HEK293T (cell line): Measurements from ENCODE around the gene ANO1.

ENCODE experiments used
- CTCF ChIA-PET: fragments of 350-600 bp; formaldehyde crosslinking; extraction: SDS; loops from one replicate; lab custom pipeline; 2021; ENCODE audit warnings: antibody characterized with exemption, inconsistent platforms; lab: Yijun Ruan, JAX
- POLR2A ChIA-PET: fragments of 350-600 bp; formaldehyde crosslinking; extraction: SDS; loops from one replicate; lab custom pipeline; 2020; ENCODE audit warnings: antibody characterized with exemption, inconsistent platforms; lab: Yijun Ruan, JAX
- DNase-seq: peaks from one replicate; pipeline ENCODE4 v3.0.0; 2012; ENCODE audit warnings: mixed read lengths; ENCODE audit errors: extremely low spot score
- ARNT ChIP-seq: fragments of 450-650 bp; IDR thresholded peaks from 2 replicates; pipeline ENCODE4 v1.6.1; 2017; ENCODE audit warnings: mild to moderate bottlenecking
- BHLHE40 ChIP-seq: fragments of 450-650 bp; IDR thresholded peaks from 2 replicates; pipeline ENCODE4 v1.6.1; 2016; ENCODE audit warnings: mild to moderate bottlenecking, moderate library complexity, borderline replicate concordance
- CTBP1 ChIP-seq: fragments of 450-650 bp; IDR thresholded peaks from 2 replicates; pipeline ENCODE4 v1.6.1; 2016; ENCODE audit warnings: borderline replicate concordance
- ELF4 ChIP-seq: fragments of 450-650 bp; IDR thresholded peaks from 2 replicates; pipeline ENCODE4 v1.6.1; 2017; ENCODE audit warnings: antibody characterized with exemption
- FOXA1 ChIP-seq: fragments of 450-650 bp; IDR thresholded peaks from 2 replicates; pipeline ENCODE4 v1.6.1; 2016; ENCODE audit warnings: mild to moderate bottlenecking
- FOXK2 ChIP-seq: fragments of 450-650 bp; IDR thresholded peaks from 2 replicates; pipeline ENCODE4 v1.6.1; 2016; ENCODE audit warnings: mild to moderate bottlenecking
- FOXM1 ChIP-seq: fragments of 450-650 bp; IDR thresholded peaks from 2 replicates; pipeline ENCODE4 v1.6.1; 2017; ENCODE audit warnings: mild to moderate bottlenecking, borderline replicate concordance
- HDGF ChIP-seq: fragments of 450-650 bp; IDR thresholded peaks from 2 replicates; pipeline ENCODE4 v1.6.1; 2017; ENCODE audit warnings: antibody characterized with exemption, borderline replicate concordance
- L3MBTL2 ChIP-seq: fragments of 450-650 bp; conservative IDR thresholded peaks from 2 replicates; pipeline ENCODE4 v1.6.1; 2016; ENCODE audit warnings: mild to moderate bottlenecking
- LEF1 ChIP-seq: fragments of 450-650 bp; IDR thresholded peaks from 2 replicates; pipeline ENCODE4 v1.6.1; 2017; ENCODE audit warnings: mild to moderate bottlenecking, borderline replicate concordance
- NFRKB ChIP-seq: fragments of 450-650 bp; IDR thresholded peaks from 2 replicates; pipeline ENCODE4 v1.6.1; 2016; ENCODE audit warnings: mild to moderate bottlenecking, moderate library complexity
- PKNOX1 ChIP-seq: fragments of 450-650 bp; IDR thresholded peaks from 2 replicates; pipeline ENCODE4 v1.6.1; 2016
- SP1 ChIP-seq: fragments of 450-650 bp; IDR thresholded peaks from 2 replicates; pipeline ENCODE4 v1.6.1; 2017
- SUZ12 ChIP-seq: fragments of 450-650 bp; IDR thresholded peaks from 2 replicates; pipeline ENCODE4 v1.6.1; 2016; ENCODE audit warnings: mild to moderate bottlenecking
- TARDBP ChIP-seq: fragments of 450-650 bp; IDR thresholded peaks from 2 replicates; pipeline ENCODE4 v1.6.1; 2016
- ZNF384 ChIP-seq: fragments of 450-650 bp; IDR thresholded peaks from 2 replicates; pipeline ENCODE4 v1.6.1; 2016

ANO1 gene

GRCh38 chr11:70180906-70181305 is 102.8 kb downstream of the ANO1 start:
- CTCF ChIA-PET, result no interaction called here

GRCh38 chr11:70182266-70182665 is 104.1 kb downstream of the ANO1 start:
- no peak for DNase-seq
- ChIA-PET CTCF (interaction anchor here (0.6 kb wide), 1 partner anchor 55 kb away, joined by 3 read pairs; no protein-coding TSS in a partner anchor), POLR2A (no interaction called here)
- TF ChIP-seq FOXM1, result no peak
- no peak for TF ChIP-seq HDGF
- TF ChIP-seq ARNT, result no peak
- no peak for TF ChIP-seq FOXK2
- no peak for TF ChIP-seq SP1
- no peak for TF ChIP-seq L3MBTL2
- TF ChIP-seq CTBP1, result no peak
- TF ChIP-seq PKNOX1, result no peak
- TF ChIP-seq NFRKB, result no peak
- TF ChIP-seq TARDBP, result no peak
- TF ChIP-seq FOXA1, result no peak
- no peak for TF ChIP-seq LEF1
- no peak for TF ChIP-seq ZNF384
- no peak for TF ChIP-seq BHLHE40
- no peak for TF ChIP-seq SUZ12
- no peak for TF ChIP-seq ELF4

More at GRCh38 chr11:70180906-70181305, 102.8 kb downstream of the ANO1 start:
- POLR2A ChIA-PET, result no interaction called here
- no peak for TF ChIP-seq FOXK2
- DNase-seq, result no peak

GRCh38 chr11:70183032-70183431 is 104.9 kb downstream of the ANO1 start:
- POLR2A ChIA-PET, result no interaction called here
- DNase-seq, result no peak
- no peak for TF ChIP-seq ELF4
- TF ChIP-seq TARDBP, result no peak
- no peak for TF ChIP-seq SUZ12
- no peak for TF ChIP-seq FOXA1
- TF ChIP-seq HDGF, result no peak
- no peak for TF ChIP-seq ARNT
- TF ChIP-seq L3MBTL2, result no peak
- no peak for TF ChIP-seq CTBP1
- no peak for TF ChIP-seq SP1
- TF ChIP-seq LEF1, result no peak
- no peak for TF ChIP-seq ZNF384
- no peak for TF ChIP-seq FOXK2
- CTCF ChIA-PET, result interaction anchor here (0.8 kb wide), 1 partner anchor 264 kb away, joined by 4 read pairs; no protein-coding TSS in a partner anchor

GRCh38 chr11:70183483-70184176 is 105.5 kb downstream of the ANO1 start:
- POLR2A ChIA-PET, result no interaction called here
- CTCF ChIA-PET, result interaction anchor here (0.8 kb wide), 1 partner anchor 265 kb away, joined by 4 read pairs; no protein-coding TSS in a partner anchor

GRCh38 chr11:70184396-70184795 is 106.3 kb downstream of the ANO1 start:
- ChIA-PET CTCF (no interaction called here), POLR2A (no interaction called here)
- no peak for TF ChIP-seq L3MBTL2
- TF ChIP-seq FOXA1, result no peak
- no peak for TF ChIP-seq SUZ12
- no peak for TF ChIP-seq LEF1
- no peak for TF ChIP-seq TARDBP
- no peak for TF ChIP-seq PKNOX1
- no peak for TF ChIP-seq ARNT
- TF ChIP-seq FOXK2, result no peak
- TF ChIP-seq ELF4, result no peak
- TF ChIP-seq BHLHE40, result no peak
- TF ChIP-seq ZNF384, result no peak
- no peak for TF ChIP-seq HDGF
- TF ChIP-seq NFRKB, result no peak
- no peak for TF ChIP-seq SP1
- TF ChIP-seq FOXM1, result no peak
- no peak for TF ChIP-seq CTBP1
- DNase-seq, result no peak

More at GRCh38 chr11:70183483-70184176, 105.5 kb downstream of the ANO1 start:
- TF ChIP-seq SP1 (no peak), ZNF384 (no peak), BHLHE40 (no peak), ARNT (no peak), L3MBTL2 (no peak), SUZ12 (no peak), LEF1 (no peak), CTBP1 (no peak), FOXM1 (no peak), HDGF (no peak), FOXA1 (no peak), TARDBP (no peak), ELF4 (no peak), NFRKB (no peak), PKNOX1 (no peak), FOXK2 (no peak)
- no peak for DNase-seq

GRCh38 chr11:70185348-70186055 is 107.4 kb downstream of the ANO1 start:
- ChIA-PET POLR2A (no interaction called here), CTCF (no interaction called here)
- TF ChIP-seq FOXA1 (no peak), SUZ12 (no peak), SP1 (no peak), PKNOX1 (no peak), HDGF (no peak), NFRKB (no peak), ARNT (no peak), FOXM1 (no peak), TARDBP (no peak), FOXK2 (no peak), ZNF384 (no peak), LEF1 (no peak), CTBP1 (no peak), BHLHE40 (no peak), ELF4 (no peak), L3MBTL2 (no peak)
- no peak for DNase-seq
